Measurements from ENCODE around the gene IFI27L1.

DNA sequence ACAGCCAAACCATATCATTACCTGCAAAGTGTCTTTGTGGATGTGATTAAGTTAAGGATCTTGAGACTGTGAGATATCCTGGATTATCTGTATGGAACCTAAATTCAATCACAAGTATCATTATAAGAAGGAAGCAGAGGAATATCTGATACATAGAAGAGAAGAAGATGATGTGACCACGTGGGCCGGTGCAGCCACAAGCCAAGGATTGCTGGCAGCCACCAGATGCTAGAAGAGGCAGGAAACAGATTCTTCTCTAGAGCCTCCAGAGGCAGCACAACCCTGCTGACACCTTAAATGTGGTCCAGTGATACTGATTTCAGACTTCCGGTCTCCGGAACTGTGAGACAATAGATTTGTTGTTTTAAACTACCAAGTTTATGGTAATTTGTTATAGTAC, 54.4 kb downstream of the IFI27L1 start:
- TF ChIP-seq, protein P1, sequence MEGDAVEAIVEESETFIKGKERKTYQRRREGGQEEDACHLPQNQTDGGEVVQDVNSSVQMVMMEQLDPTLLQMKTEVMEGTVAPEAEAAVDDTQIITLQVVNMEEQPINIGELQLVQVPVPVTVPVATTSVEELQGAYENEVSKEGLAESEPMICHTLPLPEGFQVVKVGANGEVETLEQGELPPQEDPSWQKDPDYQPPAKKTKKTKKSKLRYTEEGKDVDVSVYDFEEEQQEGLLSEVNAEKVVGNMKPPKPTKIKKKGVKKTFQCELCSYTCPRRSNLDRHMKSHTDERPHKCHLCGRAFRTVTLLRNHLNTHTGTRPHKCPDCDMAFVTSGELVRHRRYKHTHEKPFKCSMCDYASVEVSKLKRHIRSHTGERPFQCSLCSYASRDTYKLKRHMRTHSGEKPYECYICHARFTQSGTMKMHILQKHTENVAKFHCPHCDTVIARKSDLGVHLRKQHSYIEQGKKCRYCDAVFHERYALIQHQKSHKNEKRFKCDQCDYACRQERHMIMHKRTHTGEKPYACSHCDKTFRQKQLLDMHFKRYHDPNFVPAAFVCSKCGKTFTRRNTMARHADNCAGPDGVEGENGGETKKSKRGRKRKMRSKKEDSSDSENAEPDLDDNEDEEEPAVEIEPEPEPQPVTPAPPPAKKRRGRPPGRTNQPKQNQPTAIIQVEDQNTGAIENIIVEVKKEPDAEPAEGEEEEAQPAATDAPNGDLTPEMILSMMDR (IDR thresholded peaks at IDR 0.05): no peak
- TF ChIP-seq POLR2A (IDR thresholded peaks at IDR 0.05) (no peak), POLR2AphosphoS5 (IDR thresholded peaks at IDR 0.05) (no peak)

All from breast epithelium (tissue), 3 donors.